Uterus (tissue), 4 donors: ENCODE data around the gene EXOC3. TPM values are rescaled to one million over a fixed set of nuclear protein-coding genes. Genes with fewer than 3 reads are reported as not detected.

Source experiments
- DNase-seq, 2 donors: peaks; one replicate each; pipeline ENCODE4 v3.0.0-alpha.2; 2019 to 2020
- H3K27ac ChIP-seq, 2 donors: fragments of 200-600 bp; sonication (generic); 1 replicate in 1 of 2; 2 replicates in 1 of 2; pipeline ENCODE4 v1.5.1; 2016 to 2018
- H3K27me3 ChIP-seq, 2 donors: fragments of 200-600 bp; sonication (generic); one replicate each; pipeline ENCODE4 v1.5.1; 2018 to 2019; ENCODE audit warnings: control low read depth in 1 of 2
- H3K36me3 ChIP-seq, 2 donors: fragments of 200-600 bp; sonication (generic); one replicate each; pipeline ENCODE4 v1.5.1; 2019; ENCODE audit warnings: control low read depth in 1 of 2
- H3K4me1 ChIP-seq, 2 donors: fragments of 200-600 bp; sonication (generic); one replicate each; pipeline ENCODE4 v1.5.1; 2018 to 2019; ENCODE audit warnings: control low read depth in 1 of 2
- H3K4me3 ChIP-seq, 2 donors: fragments of 200-600 bp; sonication (generic); 1 replicate in 1 of 2; 2 replicates in 1 of 2; pipeline ENCODE4 v1.5.1; 2018 to 2019; ENCODE audit warnings: mild to moderate bottlenecking in 1 of 2
- H3K9me3 ChIP-seq, 2 donors: fragments of 200-600 bp; sonication (generic); one replicate each; pipeline ENCODE4 v1.5.1; 2019; ENCODE audit warnings: control low read depth in 1 of 2
- CTCF ChIP-seq, 4 experiments: fragments of 200-600 bp in 2 of 4; fragments of 450-650 bp in 2 of 4; sonication (generic) in 2 of 4; IDR thresholded peaks; one replicate each; pipeline ENCODE4 v1.5.1; 2016 to 2019; ENCODE audit warnings: antibody characterized with exemption in 4 of 4, mild to moderate bottlenecking in 2 of 4, moderate library complexity in 1 of 4
- POLR2A ChIP-seq, 2 donors: fragments of 450-650 bp; IDR thresholded peaks; one replicate each; pipeline ENCODE4 v1.6.1; 2016; ENCODE audit warnings: antibody characterized with exemption in 2 of 2, mild to moderate bottlenecking in 1 of 2, moderate library complexity in 1 of 2
- intact Hi-C: fragments of 100-400 bp; cut with DNase I; formaldehyde crosslinking; loops from one replicate; pipeline ENCODE4 v1.15.1; 2023; ENCODE audit warnings: low total_unique reads
- total RNA-seq, 4 donors: library from RNA; depleted of rRNA in 3 of 4; stranded (reverse); fragments of >200 nt in 3 of 4; gene quantifications; one replicate each; pipeline versions ENCODE4 v1.1.0 to v1.2.4, GENCODE V29; 2014 to 2023
- donor health status: DM: yes; HTN: yes; CAD: no.

EXOC3 gene
- total RNA-seq, 4 donors from 2014 or later = 30.6 to 64.4 (median 50.2) TPM

GRCh38 chr5:476102-476813 is 33.3 kb downstream of the EXOC3 start:
- intact Hi-C loops = no loop called here
- DNase-seq = no peak
- Histone ChIP-seq H3K9me3 (no peaks in the 10 kb centered on the region), H3K36me3 (no peaks in the 10 kb centered on the region), H3K4me1 (peaks cover 0 to 17% of the 10 kb centered on the region in 2 donors), H3K27ac (no peak overlapping the region), H3K27me3 (peaks cover 0 to 45% of the 10 kb centered on the region in 2 donors), H3K4me3 (no peak overlapping the region)
- TF ChIP-seq POLR2A (IDR thresholded peaks at IDR 0.05) (no peak), CTCF (IDR thresholded peaks at IDR 0.05) (no peak)

GRCh38 chr5:476814-477175 is 33.8 kb downstream of the EXOC3 start:
- Histone ChIP-seq H3K4me1 (peaks cover 0 to 17% of the 10 kb centered on the region in 2 donors), H3K36me3 (no peaks in the 10 kb centered on the region), H3K27ac (no peak overlapping the region), H3K9me3 (no peaks in the 10 kb centered on the region), H3K4me3 (no peak overlapping the region), H3K27me3 (peaks cover 0 to 48% of the 10 kb centered on the region in 2 donors)
- intact Hi-C loops = no loop called here
- DNase-seq = no peak
- TF ChIP-seq CTCF (IDR thresholded peaks at IDR 0.05) = no peak

- TF ChIP-seq CTCF (IDR thresholded peaks at IDR 0.05) = no peak
- no peak for TF ChIP-seq POLR2A (IDR thresholded peaks at IDR 0.05)
- no peak for DNase-seq
- H3K27me3 ChIP-seq = peaks cover 4 to 48% of the 10 kb centered on the region in 2 donors
- H3K36me3 ChIP-seq = no peaks in the 10 kb centered on the region
- intact Hi-C loops = no loop called here
- no peak overlapping the region for H3K27ac ChIP-seq
- no peak overlapping the region for H3K4me3 ChIP-seq
- H3K9me3 ChIP-seq = no peaks in the 10 kb centered on the region
- H3K4me1 ChIP-seq = peaks cover 0 to 13% of the 10 kb centered on the region in 2 donors
Observed at GRCh38 chr5:477247-477646, 34.3 kb downstream of the EXOC3 start.

GRCh38 chr5:477871-478270 is 34.9 kb downstream of the EXOC3 start:
- DNase-seq = no peak
- TF ChIP-seq POLR2A (IDR thresholded peaks at IDR 0.05) (no peak), CTCF (IDR thresholded peaks at IDR 0.05) (no peak)
- no peak overlapping the region for H3K27ac ChIP-seq
- H3K36me3 ChIP-seq = no peaks in the 10 kb centered on the region
- intact Hi-C loops = no loop called here
- H3K4me3 ChIP-seq = no peak overlapping the region
- H3K9me3 ChIP-seq = no peaks in the 10 kb centered on the region
- H3K4me1 ChIP-seq = peaks cover 0 to 9% of the 10 kb centered on the region in 2 donors
- H3K27me3 ChIP-seq = peaks cover 5 to 48% of the 10 kb centered on the region in 2 donors

- Histone ChIP-seq H3K36me3 (no peaks in the 10 kb centered on the region), H3K27ac (no peak overlapping the region), H3K9me3 (no peaks in the 10 kb centered on the region), H3K4me1 (peaks cover 0 to 9% of the 10 kb centered on the region in 2 donors), H3K27me3 (peaks cover 5 to 48% of the 10 kb centered on the region in 2 donors), H3K4me3 (no peak overlapping the region)
- TF ChIP-seq POLR2A (IDR thresholded peaks at IDR 0.05) = no peak
- TF ChIP-seq CTCF (IDR thresholded peaks at IDR 0.05) = no peak
- intact Hi-C loops = no loop called here
- DNase-seq = no peak
Observed at GRCh38 chr5:478369-478981, 35.5 kb downstream of the EXOC3 start.
